Activated CD8-positive, alpha-beta memory T cell treated with anti-CD3 and anti-CD28 coated beads for 1 hour (primary cell): ENCODE results near the gene TMEM126A.
"Not testable (repeated sequence)": the region's sequence is repeated elsewhere in the genome, so short reads cannot be mapped to it uniquely, and the experiment has no call there.

Experiments
- DNase-seq, 2 donors: peaks; one replicate each; pipeline ENCODE4 v3.0.0-alpha.2; 2020; ENCODE audit warnings: low read depth in 1 of 2; ENCODE audit errors: extremely low read depth in 1 of 2

TMEM126A gene

DNA sequence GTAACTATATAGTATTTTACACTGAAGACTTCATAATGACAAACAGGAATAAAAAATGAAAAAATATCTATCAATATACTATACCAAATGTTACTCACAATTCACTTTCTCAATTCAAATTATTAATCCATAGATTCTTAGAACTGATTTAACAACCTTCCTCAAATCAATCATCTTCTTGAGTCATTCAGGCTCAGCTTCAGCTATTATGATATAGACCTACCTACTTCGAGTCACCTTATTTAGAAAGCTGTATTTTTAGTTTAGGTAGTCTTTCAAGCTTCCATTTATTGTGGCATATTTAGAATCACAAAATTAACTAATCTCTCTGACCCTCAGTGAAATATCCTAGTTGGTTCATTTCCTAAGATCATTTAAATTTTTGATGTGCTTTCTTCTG, 9.0 kb downstream of the TMEM126A start:
- no peak for DNase-seq

- DNase-seq = no peak
Measured at GRCh38 chr11:85658180-85658579, 10.4 kb downstream of the TMEM126A start.

DNA sequence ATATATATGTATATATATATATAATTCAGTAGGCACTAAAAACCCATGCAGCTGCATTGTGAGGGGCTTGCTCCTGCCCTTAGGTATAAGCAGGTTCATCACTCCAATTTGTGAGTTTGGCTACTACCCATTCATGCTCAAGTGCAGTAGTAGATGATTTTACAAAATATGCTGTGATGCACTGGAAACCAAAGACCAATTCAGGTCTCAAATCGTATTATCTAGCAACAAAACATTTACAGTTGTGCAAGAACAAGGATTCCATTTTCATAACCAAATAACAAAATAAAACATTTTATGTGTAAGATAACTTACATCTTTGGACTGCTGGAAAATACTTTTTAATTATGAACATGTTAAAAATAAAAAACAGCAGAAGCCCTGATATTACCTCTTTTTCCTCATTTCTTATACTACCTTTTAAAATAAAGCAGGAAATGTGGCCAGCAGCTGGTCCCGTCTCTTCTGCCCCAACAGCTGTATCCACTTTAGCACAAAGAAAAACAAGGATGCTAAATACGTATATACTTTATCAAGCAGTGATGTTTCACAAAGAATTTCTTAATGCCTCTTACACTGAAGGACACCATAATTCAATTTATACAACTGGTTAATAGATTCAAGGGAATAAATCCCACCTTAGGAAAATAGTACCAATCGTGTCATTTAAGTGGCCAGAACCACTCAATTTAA, 14.4 kb downstream of the TMEM126A start:
- DNase-seq = no peak

GRCh38 chr11:85663080-85663752, 15.4 kb downstream of the TMEM126A start:
- no peak for DNase-seq

DNA sequence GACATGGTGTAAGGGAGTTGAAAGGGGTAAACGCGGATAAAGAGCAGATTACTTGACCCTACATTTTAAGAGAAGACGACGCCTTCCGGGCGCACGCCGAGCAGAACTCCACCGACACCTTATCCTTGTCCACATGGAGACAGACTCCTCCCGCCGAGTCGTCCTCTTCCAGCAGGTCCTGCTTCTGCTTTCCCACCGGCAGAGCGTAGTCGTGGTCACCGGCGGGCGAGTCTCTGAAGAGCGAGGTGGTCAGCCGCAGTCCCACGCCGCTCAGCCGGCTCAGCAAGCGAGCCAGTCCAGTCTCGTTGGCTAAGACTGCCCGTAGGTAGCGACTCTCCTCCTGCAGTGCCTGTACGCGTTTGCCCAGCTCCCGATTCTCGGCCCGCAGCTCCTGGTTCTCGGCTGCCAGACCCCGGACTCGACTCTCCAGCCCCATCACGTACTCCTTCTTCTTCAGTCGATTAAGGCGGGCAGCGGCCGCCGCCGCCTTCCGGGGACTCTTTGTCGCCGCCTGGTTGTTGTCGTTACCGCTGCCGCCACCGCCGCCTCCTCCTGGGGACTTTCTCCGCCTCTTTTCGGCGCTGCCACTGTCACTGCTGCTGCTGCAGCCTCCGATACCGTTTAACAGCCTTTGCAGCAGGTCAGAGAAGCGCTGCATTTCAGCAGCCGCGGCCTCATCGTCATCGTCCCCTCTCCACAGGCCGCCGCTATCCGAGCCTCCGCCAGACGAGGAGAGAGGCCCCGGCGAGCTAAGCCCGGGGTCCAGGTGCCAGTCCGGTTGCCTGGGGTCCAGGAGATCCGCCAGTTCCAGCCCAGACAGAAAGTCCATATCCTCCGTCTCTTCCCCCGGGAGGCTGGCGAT, 16.2 kb downstream of the TMEM126A start:
- peak; percentile 78 to 80 for DNase-seq

DNA sequence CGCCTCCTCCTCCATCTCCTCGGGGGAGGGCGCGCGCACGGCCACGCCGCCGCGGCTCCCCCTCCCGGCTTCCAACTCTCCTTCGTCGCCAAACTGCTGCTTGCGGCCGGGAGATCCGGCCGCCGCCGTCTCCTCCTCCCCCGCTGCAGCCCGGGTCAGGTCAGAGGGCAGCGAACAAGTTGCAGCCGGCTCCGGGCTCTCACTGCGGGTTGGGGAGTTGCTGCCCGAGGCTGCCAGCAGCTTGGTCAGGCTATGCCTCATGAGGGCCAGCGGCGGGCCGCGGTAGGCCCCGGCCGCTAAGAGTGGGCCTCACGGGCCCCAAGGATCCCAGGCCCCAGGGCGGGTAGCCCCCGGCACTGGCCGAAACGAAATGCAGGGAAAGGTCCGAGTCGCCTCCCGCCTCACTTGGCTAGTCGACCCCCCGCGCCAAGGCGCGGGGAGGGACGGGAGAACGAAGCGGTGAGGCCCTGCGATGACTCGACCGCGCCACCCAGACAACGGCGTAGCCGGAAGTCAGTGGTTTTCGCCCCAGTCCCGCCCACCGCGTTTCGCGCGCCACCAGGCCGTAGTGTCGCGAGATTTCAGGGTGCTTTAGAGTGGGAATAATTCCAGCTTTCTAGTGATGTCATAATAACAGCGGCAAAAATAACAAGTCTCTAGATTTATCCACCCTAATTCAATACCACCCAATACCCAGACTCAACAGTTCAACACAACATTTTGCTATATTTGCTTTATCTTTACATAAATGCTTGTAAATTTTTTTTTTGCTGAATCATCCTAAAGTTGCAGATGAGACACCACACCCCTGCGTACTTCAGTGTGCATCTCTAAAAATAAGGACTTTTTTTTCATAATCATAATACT, 17.1 kb downstream of the TMEM126A start, which contains the start of gene CREBZF:
Gene CREBZF (minus strand): TSS at position 515 of the 867 bp plus-strand sequence. CDS start 254 bp downstream, at position 261.
- peak; percentile 70 to 86 for DNase-seq

DNA sequence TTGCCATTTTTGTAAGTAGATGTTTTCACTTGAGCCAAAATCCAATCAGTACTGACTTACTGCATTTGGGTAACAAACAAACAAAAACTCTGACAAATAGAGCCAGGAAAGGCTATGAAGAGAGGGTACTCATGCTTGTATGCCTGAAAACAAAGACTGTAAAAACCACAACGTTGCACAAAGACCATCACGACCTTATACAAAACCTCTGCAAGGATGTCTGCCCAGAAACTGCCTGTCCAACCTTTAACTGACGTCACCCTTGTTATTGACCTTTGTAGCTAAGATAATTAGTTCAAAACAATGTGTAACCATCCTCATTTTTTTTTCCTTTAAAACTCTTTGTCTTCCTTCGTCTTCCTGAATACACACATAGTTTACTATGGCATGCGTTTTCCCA, 18.0 kb downstream of the TMEM126A start:
- no peak for DNase-seq

- DNase-seq = no peak
Measured at GRCh38 chr11:85666687-85667086, 18.9 kb downstream of the TMEM126A start.

DNA sequence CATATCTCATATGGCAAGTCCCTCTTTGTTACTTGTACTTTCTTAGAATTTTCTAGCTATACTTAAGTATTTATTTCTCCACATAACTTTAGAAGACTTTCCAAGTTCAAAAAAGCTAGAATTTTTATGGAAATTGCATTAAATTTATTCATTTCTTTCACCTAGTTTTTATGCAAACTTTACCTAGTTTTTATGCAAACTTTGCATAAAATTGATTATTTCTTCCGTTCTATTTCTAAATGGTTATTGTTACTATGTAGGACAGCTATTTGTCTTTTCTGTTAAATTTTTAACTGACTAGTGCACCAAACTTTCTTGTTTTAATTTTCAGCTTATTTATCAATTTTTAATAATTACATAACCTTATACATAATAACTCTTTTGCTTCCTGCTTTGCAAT, 20.4 kb downstream of the TMEM126A start:
- DNase-seq = no peak

DNA sequence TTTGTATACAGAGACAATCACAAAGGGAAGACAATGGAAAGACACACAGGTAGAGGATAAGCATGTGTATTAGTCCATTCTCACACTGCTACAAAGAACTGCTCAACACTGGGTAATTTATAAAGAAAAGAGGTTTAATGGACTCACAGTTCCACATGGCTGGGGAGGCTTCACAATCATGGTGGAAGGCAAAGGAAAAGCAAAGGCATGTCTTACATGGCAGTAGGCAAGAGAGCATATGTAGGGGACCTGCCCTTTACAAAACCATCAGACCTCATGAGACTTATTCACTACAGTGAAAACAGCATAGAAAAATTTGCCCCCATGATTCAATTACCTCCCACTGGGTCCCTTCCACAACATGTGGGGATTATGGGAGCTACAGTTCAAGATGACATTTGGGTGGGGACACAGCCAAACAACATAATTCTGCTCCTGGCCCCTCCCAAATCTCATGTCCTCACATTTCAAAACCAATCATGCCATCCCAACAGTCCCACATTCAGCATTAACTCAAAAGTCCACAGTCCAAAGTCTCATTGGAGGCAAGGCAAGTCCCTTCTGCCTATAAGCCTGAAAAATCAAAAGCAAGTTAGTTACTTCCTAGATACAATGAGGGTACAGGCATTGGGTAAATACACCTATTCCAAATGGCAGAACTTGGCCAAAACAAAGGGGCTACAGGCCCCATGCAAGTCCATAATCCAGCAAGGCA, 23.3 kb downstream of the TMEM126A start:
- not testable (repeated sequence) for DNase-seq

- DNase-seq = no peak
Measured at GRCh38 chr11:85672105-85672902, 24.5 kb downstream of the TMEM126A start.

GRCh38 chr11:85673393-85673792, 25.6 kb downstream of the TMEM126A start:
- no peak for DNase-seq

- no peak for DNase-seq
Measured at GRCh38 chr11:85679576-85679975, 31.8 kb downstream of the TMEM126A start.

DNA sequence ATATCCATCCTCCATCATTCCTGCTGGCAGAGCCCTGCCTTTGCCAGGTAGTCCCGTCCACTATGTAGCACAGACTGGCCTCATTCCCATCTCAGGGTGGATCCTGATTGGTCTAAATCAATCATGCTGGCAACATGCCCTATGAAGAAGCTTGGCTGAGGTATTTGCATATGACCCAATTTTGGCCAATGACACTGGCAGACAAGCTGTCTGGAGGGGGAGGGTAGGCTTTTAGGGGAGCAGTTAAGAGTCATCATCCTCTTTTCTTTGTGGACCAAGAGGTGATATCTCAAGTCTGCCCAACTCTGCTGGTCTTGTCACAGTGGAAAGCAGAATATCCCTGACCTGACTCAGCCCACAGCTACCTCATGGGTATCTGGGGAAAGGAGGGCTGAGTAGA, 33.1 kb downstream of the TMEM126A start:
- no peak for DNase-seq

GRCh38 chr11:85682330-85683305, 34.9 kb downstream of the TMEM126A start:
- peak in 1 of 2 donors; percentile 37 for DNase-seq

GRCh38 chr11:85685125-85685819, 37.5 kb downstream of the TMEM126A start:
- DNase-seq = no peak

DNA sequence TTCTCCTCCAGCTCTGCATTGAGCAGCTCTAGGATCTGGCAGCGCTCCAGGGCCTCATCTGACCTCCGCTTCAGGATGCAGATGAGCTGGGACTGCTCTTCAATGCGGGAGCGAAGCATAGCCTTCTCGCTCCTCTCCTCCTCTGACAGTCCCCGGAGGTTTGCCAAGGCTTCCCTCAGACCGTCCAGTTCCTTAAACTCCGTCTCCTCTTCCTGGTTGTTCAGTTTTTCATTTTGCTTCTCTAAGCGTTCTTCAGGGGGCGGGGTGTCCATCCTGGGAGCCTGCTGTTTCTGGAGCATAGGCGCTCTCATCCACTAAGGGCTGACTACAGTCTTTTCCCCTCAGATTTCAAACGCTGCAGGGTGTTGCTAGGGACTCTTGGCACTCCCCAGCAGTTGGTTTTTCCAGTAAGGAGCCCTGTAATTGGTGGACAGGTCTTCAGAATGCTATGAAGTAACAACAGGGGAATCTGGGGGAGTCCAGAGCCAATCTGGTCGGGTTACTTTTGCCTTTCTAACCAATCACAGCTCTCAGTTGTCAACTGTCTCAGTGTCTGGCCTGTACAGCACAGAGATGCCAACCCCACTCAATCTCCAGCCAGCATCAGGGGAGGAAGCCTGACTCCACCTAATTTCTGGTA, 38.2 kb downstream of the TMEM126A start, which contains the start of gene CCDC89:
Gene CCDC89 (minus strand): TSS at position 376 of the 640 bp plus-strand sequence. CDS start 65 bp downstream, at position 311.
- no peak for DNase-seq
